NCI-H226 (cell line): ENCODE measurements around the gene LAYN.

Source experiments
- DNase-seq: peaks from one replicate; pipeline ENCODE4 v3.0.0-alpha.2; 2015

The LAYN gene

DNA sequence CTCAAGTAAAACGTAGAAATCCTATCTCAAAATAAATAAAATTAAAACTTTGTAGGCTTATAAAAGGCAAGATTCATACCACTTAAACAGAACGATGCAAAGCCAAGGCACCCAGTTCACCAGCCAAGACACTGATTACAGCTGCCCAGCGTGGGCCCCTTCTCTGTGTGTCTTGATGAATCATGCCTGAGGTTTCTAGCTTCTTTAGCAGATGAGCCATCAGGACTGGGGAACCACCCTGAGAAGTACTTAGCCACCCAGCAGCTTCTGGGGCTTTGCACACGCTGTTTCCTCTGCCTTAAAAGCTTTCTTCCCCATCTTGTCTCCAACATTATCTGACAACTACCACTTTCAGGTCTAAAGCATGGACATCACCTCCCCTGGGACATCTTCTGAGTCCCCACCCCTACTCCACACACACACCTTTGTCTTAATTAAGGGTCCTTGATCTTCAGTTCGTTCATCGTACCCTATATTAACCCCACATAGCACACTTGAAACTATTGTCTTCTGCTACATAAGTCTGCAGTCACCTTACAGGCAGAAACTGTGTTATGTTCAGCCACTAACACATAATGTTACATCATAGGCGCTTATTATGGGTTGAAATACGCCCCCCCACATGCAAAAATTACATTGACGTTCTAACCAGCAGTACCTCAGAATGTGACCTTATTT is 8.7 kb upstream of the LAYN start:
- DNase-seq: peak; percentile 97

DNA sequence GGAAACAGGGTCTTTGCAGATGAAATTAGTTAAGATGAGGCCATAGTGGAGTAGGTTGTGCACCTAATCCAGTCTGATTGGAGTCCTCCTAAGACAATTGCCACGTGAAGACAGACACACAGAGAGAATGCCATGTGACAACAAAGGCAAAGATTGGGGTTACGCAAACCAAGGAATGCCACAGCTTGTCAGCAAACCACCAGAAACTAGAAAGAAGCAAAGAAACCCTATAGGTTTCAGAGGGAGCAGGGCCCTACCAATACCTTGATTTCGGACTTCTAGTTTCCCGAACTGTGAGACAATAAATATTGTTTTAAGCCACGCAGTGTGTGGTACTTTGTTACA is 8.2 kb upstream of the LAYN start:
- DNase-seq: no peak

GRCh38 chr11:111535281-111535680 is 5.2 kb upstream of the LAYN start:
- DNase-seq: no peak

GRCh38 chr11:111537336-111537860 is 3.1 kb upstream of the LAYN start:
- no peak for DNase-seq

- DNase-seq: peak; percentile 39
Measured at GRCh38 chr11:111538407-111539114, 2.0 kb upstream of the LAYN start.

DNA sequence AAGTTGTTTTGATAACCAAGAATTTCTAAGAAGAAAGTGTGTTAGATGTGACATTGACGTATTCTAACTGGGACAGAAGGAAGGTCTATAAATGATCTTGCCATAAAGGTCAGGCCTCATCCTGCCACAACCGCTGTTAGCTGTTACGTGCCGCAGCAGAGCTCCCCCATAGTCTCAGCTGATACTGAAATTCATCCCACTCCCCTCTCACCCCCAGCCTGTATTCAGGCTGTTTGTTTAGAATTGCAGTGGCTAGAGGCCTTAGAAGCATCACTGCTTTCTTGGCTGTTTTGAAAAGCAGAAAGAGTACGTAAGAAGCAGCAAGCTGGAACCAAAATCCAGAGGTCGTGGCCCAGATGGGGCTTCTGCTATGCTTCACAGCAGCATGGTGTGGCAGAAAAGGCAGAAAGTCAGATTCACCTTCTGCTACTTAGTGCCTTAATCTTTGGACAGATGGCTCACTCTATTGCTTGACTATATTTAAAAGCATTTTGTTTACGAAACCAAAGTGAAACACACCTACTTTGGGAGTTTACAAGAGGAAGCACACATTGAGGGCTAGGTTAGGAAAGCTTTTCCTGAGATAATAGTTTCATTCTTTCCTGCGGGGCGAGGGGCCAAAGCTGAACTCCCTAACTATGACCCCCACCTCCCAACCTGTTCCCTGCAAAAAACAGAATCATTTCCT is 950 bp upstream of the LAYN start:
- no peak for DNase-seq

DNA sequence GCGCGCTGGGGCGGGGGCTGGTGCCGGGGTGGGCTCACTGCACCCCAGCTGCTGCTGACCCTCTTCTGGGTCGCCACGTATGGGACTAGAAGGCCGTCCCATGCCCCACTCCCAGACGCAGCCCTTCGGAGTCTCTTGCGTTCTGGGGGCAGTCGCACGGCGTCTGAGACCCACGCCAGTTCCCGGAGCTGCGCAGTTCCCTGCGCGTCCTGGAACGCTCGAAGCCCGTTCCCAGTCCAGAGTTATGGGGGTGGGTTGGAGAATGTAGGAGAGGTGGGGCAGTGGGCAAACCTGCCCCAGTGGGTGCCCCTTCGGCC is 375 bp downstream of the LAYN start:
- DNase-seq: no peak

GRCh38 chr11:111541254-111542061 is 938 bp downstream of the LAYN start:
- DNase-seq: peak; percentile 96

- DNase-seq: no peak
Measured at GRCh38 chr11:111542606-111543275, 2.2 kb downstream of the LAYN start.

DNA sequence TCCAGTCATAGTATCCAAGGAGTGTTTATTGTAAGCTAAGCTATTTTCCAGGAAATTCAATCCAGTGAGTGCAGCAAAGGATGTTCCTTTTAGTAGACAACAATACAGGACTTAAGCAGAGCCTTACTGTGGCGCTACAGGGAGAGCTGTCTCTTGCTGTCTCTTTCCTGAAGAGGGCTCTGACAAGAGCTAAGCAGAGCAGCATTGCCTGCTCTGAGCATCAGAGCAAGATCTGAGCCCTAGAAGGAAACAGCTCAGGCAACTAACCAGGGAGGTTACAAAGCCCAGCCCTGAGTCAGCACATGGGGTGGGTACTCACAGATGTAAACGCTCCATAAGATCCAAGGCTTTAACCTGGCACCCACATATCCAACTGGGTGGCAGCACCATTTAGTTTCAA is 8.0 kb downstream of the LAYN start:
- DNase-seq: no peak

DNA sequence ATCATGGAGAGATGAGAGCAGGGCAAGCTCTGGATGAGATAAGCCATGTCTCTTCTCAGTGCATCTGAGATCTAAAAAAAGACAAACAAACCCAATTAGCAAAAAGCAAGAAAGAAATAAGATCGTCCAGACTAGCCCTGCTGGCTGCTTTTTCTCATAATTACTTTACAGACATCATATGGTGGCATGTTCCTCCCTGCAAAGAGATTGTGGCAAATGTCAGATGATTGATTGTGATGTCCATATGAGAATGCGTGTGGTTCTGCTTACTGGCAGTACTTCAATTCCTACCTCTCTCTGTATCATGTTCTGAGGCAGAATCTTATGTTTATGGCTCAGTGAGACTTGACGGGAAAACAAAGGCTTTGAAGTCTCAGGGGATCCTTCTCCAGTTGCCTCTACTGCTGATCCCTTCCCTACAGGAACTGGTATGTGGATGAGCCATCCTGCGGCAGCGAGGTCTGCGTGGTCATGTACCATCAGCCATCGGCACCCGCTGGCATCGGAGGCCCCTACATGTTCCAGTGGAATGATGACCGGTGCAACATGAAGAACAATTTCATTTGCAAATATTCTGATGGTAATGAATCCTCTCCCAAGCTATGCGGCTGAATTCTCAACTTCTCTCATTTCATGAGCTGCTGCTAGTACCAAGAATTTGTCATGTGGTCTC is 8.8 kb downstream of the LAYN start:
- DNase-seq: no peak

GRCh38 chr11:111549869-111550203 is 9.3 kb downstream of the LAYN start:
- no peak for DNase-seq

DNA sequence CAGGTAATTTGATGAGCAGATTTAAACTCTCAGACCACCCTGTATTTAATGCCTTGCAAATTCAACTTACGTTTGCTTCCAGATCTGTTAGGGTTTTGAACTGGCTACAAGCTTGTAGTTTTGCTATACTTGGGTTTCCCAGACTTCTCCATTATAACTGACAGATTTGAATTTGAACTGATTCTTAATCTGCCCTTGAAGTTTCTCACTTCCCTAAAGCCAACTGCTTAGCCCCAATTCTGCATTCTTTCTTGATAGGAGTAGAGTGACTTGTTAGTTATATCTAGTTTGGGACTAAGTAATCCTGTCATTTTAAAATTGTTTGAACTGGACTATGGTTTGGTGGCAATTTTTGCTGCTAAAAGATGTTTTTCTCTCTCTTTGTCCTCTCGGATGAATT is 9.7 kb downstream of the LAYN start:
- DNase-seq: no peak

DNA sequence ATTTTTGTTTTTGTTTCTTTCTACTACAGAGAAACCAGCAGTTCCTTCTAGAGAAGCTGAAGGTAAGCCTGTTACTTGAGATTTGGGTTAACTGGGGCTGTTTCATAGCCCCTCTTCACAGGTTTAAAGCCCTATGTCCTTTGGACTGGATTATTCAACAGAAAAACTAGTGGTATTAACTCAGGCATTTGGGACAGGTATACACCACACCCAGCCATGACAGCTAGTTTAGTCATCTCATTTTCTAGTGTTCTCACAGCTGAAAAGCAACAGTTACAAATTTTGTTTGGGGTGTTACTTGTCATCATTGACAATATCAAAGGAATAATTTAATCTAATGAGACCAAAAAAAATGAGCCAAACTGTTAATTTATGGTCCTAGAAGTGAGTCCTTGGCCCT is 14.0 kb downstream of the LAYN start:
- no peak for DNase-seq

DNA sequence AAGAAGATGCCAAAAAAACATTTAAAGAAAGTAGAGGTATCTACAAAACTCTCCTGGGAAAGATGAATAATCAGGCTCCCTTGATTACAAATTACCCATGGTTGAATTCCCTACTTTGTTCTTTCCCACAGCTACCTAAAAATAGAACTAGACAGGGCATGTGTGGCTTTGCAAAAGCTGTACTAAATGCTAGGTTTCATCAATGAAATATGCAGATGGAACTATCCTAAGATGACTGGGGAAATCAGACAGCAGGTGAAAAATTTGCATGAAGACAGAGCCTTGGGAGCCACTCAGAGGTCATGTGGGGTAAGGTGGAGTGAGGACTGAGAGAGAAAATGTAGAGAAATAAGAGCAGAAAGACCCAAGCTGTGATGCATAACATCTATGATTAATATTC is 14.7 kb downstream of the LAYN start:
- no peak for DNase-seq

GRCh38 chr11:111557425-111558111 is 17.0 kb downstream of the LAYN start:
- peak; percentile 96 for DNase-seq

DNA sequence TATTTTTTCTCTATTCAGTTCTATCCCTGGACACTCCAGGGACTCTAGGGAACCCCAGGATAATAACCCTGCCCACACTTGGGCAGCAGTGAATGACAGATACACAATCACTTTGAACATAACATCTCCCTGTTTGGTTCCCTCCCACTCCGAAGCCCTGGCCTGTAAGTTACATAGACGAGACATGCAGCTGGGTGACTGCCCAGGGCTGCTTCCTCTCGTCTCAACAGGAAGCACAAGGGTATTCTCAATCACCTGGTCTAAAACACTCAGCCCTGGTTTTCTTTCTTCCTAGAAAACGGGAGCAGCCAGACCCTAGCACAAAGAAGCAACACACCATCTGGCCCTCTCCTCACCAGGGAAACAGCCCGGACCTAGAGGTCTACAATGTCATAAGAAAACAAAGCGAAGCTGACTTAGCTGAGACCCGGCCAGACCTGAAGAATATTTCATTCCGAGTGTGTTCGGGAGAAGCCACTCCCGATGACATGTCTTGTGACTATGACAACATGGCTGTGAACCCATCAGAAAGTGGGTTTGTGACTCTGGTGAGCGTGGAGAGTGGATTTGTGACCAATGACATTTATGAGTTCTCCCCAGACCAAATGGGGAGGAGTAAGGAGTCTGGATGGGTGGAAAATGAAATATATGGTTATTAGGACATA is 19.4 kb downstream of the LAYN start:
- peak; percentile 17 for DNase-seq

DNA sequence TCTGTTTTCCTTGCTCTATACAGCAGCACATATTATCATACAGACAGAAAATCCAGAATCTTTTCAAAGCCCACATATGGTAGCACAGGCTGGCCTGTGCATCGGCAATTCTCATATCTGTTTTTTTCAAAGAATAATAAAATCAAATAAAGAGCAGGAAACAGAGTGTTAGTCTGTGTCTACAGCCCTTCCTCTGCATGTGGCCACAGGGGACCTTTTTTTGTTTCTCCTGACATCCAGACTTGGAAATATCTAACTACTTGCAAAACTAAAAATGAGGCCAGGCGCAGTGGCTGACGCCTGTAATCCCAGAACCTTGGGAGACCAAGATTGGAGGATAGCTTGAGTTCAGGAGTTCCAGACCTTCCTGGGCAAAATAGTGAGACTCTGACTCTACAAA is 20.3 kb downstream of the LAYN start:
- no peak for DNase-seq

DNA sequence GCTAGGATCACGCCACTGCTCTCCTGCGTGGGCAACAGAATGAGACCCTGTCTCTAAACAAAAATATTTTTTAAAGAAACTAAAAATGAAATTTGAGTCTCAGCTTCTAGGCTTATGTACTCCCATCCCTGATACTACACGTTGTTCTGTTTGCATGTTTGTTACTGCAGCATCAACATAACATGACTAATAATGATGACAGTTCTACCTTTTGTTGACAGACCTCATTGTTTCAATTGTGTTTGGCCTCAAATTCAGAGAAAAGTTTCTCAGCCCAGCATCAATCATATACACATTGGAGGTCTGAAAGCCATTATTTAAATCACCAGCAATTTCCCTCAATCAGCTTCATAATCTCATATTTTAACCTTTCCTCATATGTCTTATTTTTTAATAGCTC is 20.8 kb downstream of the LAYN start:
- DNase-seq: no peak

DNA sequence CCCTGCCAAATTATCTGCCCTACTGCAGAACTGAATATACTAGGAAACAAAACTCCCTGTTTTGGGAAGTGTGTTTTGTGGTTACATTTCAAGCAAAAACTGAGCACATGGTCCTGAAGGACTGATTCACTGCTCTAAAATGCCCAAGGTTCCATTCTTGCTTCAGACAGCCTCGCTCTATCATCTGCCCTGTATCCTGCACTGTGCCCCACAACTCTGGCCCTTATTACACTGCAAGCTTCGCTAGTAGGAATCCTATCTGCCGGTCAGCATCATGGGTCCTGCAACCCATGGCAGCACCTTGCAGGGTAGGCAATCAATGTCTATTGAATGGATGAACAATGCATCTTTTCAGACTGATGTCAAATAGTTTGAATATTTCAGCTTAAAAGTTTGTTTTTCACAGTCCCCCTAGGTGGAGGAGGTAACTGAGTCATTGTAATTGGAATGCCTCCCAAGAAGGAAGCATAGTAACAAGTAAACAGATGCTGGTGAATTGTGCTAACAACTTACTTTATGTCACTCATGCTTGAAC is 21.3 kb downstream of the LAYN start:
- DNase-seq: peak; percentile 80
